ENCODE data around the gene NOP9. TPM values are rescaled to one million over a fixed set of nuclear protein-coding genes. Genes with fewer than 3 reads are reported as not detected.

NOP9 gene
- total and polyA plus RNA-seq, 2 donors = 12.8 to 18.0 TPM

Small RNAs within 50 kb of the gene (small RNA-seq; reads per million reads assigned to genes)
- gene RF00026 = not detected

Other genes with a start within 250 kb of the NOP9 start
Only the 30 nearest of the 34 such genes appear.
- 34.0 TPM for gene DCAF11, start 185.1 kb upstream of the NOP9 start, total RNA-seq
- gene DCAF11, start 185.1 kb upstream of the NOP9 start, polyA plus RNA-seq = 52.5 TPM
- 0.85 TPM for gene NRL, start 184.9 kb upstream of the NOP9 start, total RNA-seq
- 2.9 TPM for gene NRL, start 184.9 kb upstream of the NOP9 start, polyA plus RNA-seq
- gene FITM1, start 169.2 kb upstream of the NOP9 start, total RNA-seq = 4.2 TPM
- 0.81 TPM for gene FITM1, start 169.2 kb upstream of the NOP9 start, polyA plus RNA-seq
- gene PSME1, start 163.7 kb upstream of the NOP9 start, total RNA-seq = 78.0 TPM
- 214 TPM for gene PSME1, start 163.7 kb upstream of the NOP9 start, polyA plus RNA-seq
- 5.0 TPM for gene EMC9, start 158.3 kb upstream of the NOP9 start, total RNA-seq
- 24.4 TPM for gene EMC9, start 158.3 kb upstream of the NOP9 start, polyA plus RNA-seq
- gene PSME2, start 153.2 kb upstream of the NOP9 start, total RNA-seq = 67.9 TPM
- 97.7 TPM for gene PSME2, start 153.2 kb upstream of the NOP9 start, polyA plus RNA-seq
- 30.8 TPM for gene RNF31, start 152.4 kb upstream of the NOP9 start, total RNA-seq
- 45.8 TPM for gene RNF31, start 152.4 kb upstream of the NOP9 start, polyA plus RNA-seq
- 56.8 TPM for gene IRF9, start 138.6 kb upstream of the NOP9 start, total RNA-seq
- gene IRF9, start 138.6 kb upstream of the NOP9 start, polyA plus RNA-seq = 106 TPM
- gene REC8, start 127.8 kb upstream of the NOP9 start, total RNA-seq = 5.8 TPM
- 8.5 TPM for gene REC8, start 127.8 kb upstream of the NOP9 start, polyA plus RNA-seq
- gene IPO4, start 111.0 kb upstream of the NOP9 start, total RNA-seq = 9.8 TPM
- 24.3 TPM for gene IPO4, start 111.0 kb upstream of the NOP9 start, polyA plus RNA-seq
- gene TM9SF1, start 104.4 kb upstream of the NOP9 start, total RNA-seq = 30.4 TPM
- gene TM9SF1, start 104.4 kb upstream of the NOP9 start, polyA plus RNA-seq = 48.1 TPM
- 0.26 TPM for gene TSSK4, start 94.2 kb upstream of the NOP9 start, total RNA-seq
- 0.11 TPM for gene TSSK4, start 94.2 kb upstream of the NOP9 start, polyA plus RNA-seq
- 22.5 TPM for gene CHMP4A, start 86.4 kb upstream of the NOP9 start, total RNA-seq
- gene CHMP4A, start 86.4 kb upstream of the NOP9 start, polyA plus RNA-seq = 111 TPM
- 15.1 TPM for gene MDP1, start 83.8 kb upstream of the NOP9 start, total RNA-seq
- 29.1 TPM for gene MDP1, start 83.8 kb upstream of the NOP9 start, polyA plus RNA-seq
- gene NEDD8, start 67.5 kb upstream of the NOP9 start, total RNA-seq = 73.8 TPM
- 220 TPM for gene NEDD8, start 67.5 kb upstream of the NOP9 start, polyA plus RNA-seq
- 44.9 TPM for gene GMPR2, start 66.9 kb upstream of the NOP9 start, total RNA-seq
- 63.1 TPM for gene GMPR2, start 66.9 kb upstream of the NOP9 start, polyA plus RNA-seq
- gene TINF2, start 57.2 kb upstream of the NOP9 start, total RNA-seq = 35.1 TPM
- 68.7 TPM for gene TINF2, start 57.2 kb upstream of the NOP9 start, polyA plus RNA-seq
- 1.2 TPM for gene TGM1, start 36.7 kb upstream of the NOP9 start, total RNA-seq
- gene TGM1, start 36.7 kb upstream of the NOP9 start, polyA plus RNA-seq = 0.65 TPM
- gene RABGGTA, start 28.3 kb upstream of the NOP9 start, total RNA-seq = 9.5 TPM
- 23.4 TPM for gene RABGGTA, start 28.3 kb upstream of the NOP9 start, polyA plus RNA-seq
- gene DHRS1, start 70 bp upstream of the NOP9 start, total RNA-seq = 10.4 TPM
- gene DHRS1, start 70 bp upstream of the NOP9 start, polyA plus RNA-seq = 33.4 TPM
- 7.3 TPM for gene CIDEB, start 8.1 kb downstream of the NOP9 start, total RNA-seq
- 12.8 TPM for gene CIDEB, start 8.1 kb downstream of the NOP9 start, polyA plus RNA-seq
- gene LTB4R2, start 10.3 kb downstream of the NOP9 start, total RNA-seq = 4.0 TPM
- gene LTB4R2, start 10.3 kb downstream of the NOP9 start, polyA plus RNA-seq = 2.8 TPM
- gene LTB4R, start 11.7 kb downstream of the NOP9 start, total RNA-seq = 2.3 TPM
- 6.0 TPM for gene LTB4R, start 11.7 kb downstream of the NOP9 start, polyA plus RNA-seq
- gene ADCY4, start 35.2 kb downstream of the NOP9 start, total RNA-seq = 12.6 TPM
- gene ADCY4, start 35.2 kb downstream of the NOP9 start, polyA plus RNA-seq = 28.7 TPM
- 4.4 TPM for gene RIPK3, start 40.1 kb downstream of the NOP9 start, total RNA-seq
- 7.8 TPM for gene RIPK3, start 40.1 kb downstream of the NOP9 start, polyA plus RNA-seq
- 41.8 TPM for gene NFATC4, start 68.3 kb downstream of the NOP9 start, total RNA-seq
- gene NFATC4, start 68.3 kb downstream of the NOP9 start, polyA plus RNA-seq = 136 TPM
- gene NYNRIN, start 99.2 kb downstream of the NOP9 start, total RNA-seq = 35.4 TPM
- 13.5 TPM for gene NYNRIN, start 99.2 kb downstream of the NOP9 start, polyA plus RNA-seq
- gene CBLN3, start 129.8 kb downstream of the NOP9 start, total RNA-seq = 1.8 TPM
- 5.9 TPM for gene CBLN3, start 129.8 kb downstream of the NOP9 start, polyA plus RNA-seq
- 51.4 TPM for gene KHNYN, start 130.1 kb downstream of the NOP9 start, total RNA-seq
- 37.5 TPM for gene KHNYN, start 130.1 kb downstream of the NOP9 start, polyA plus RNA-seq
- gene SDR39U1, start 142.9 kb downstream of the NOP9 start, total RNA-seq = 12.3 TPM
- gene SDR39U1, start 142.9 kb downstream of the NOP9 start, polyA plus RNA-seq = 70.9 TPM